Mammary epithelial cell (primary cell): ENCODE results near the gene CHODL.

Experiments
- CTCF ChIP-seq, 2 donors: IDR thresholded peaks in 1 of 2; conservative IDR thresholded peaks in 1 of 2; 2 replicates each; pipeline ENCODE4 v1.5.1; 2011 to 2012; ENCODE audit warnings: inconsistent platforms in 2 of 2, low read length in 2 of 2, mild to moderate bottlenecking in 2 of 2, control low read depth in 1 of 2, low read depth in 1 of 2; ENCODE audit not compliant: insufficient read depth in 1 of 2; ENCODE audit errors: extremely low read depth in 1 of 2
- EZH2 ChIP-seq: IDR thresholded peaks from 2 replicates; pipeline ENCODE4 v1.6.1; 2012; ENCODE audit warnings: low read length, inconsistent platforms, borderline replicate concordance

GRCh38 chr21:18220498-18220897 is 24.1 kb upstream of the CHODL start:
- no peak for TF ChIP-seq CTCF (conservative IDR thresholded peaks at IDR 0.05 in 1 of 2, IDR thresholded peaks at IDR 0.05 in 1 of 2; ENCODE audit: extremely low read depth in 1 of 2, insufficient read depth in 1 of 2, low read depth in 1 of 2, low read length in 2 of 2)
- no peak for TF ChIP-seq EZH2
